ENCODE data around the gene CENPT.
A peak's percentile ranks its signal among the peaks of the same experiment; 100 is the strongest.
"Not testable (repeated sequence)": the region's sequence is repeated elsewhere in the genome, so short reads cannot be mapped to it uniquely, and the experiment has no call there.

CENPT gene

GRCh38 chr16:67845291-67846062 lies 2.0 kb downstream of the CENPT start:
- DNase-seq, result no peak

- no peak for DNase-seq
Measured at GRCh38 chr16:67844497-67844896, 3.0 kb downstream of the CENPT start.

- DNase-seq, result no peak
Measured at GRCh38 chr16:67843343-67843765, 4.1 kb downstream of the CENPT start.

GRCh38 chr16:67842509-67843342 lies 4.8 kb downstream of the CENPT start:
- no peak for DNase-seq

- DNase-seq, result peak in 1 of 2 experiments; percentile 86
Measured at GRCh38 chr16:67841816-67842508, 5.5 kb downstream of the CENPT start, which contains the start of gene THAP11. TSS of gene THAP11 (plus strand) at chr16:67842320. CDS start at chr16:67842555, 235 bp downstream.

- DNase-seq, result no peak
Measured at GRCh38 chr16:67841198-67841815, 6.2 kb downstream of the CENPT start.

- DNase-seq, result no peak
Measured at GRCh38 chr16:67837811-67838210, 9.7 kb downstream of the CENPT start.

- not testable (repeated sequence) for DNase-seq
Measured at GRCh38 chr16:67837190-67837589, 10.3 kb downstream of the CENPT start.

GRCh38 chr16:67834242-67834614 lies 13.3 kb downstream of the CENPT start:
- DNase-seq, result no peak

- peak; percentile 39 to 83 for DNase-seq
Measured at GRCh38 chr16:67833415-67834241, 13.9 kb downstream of the CENPT start.

GRCh38 chr16:67833030-67833414 lies 14.5 kb downstream of the CENPT start:
- no peak for DNase-seq

GRCh38 chr16:67828651-67829050 lies 18.8 kb downstream of the CENPT start:
- no peak for DNase-seq

- DNase-seq, result no peak
Measured at GRCh38 chr16:67825906-67826305, 21.6 kb downstream of the CENPT start.

- DNase-seq, result no peak
Measured at GRCh38 chr16:67825119-67825518, 22.4 kb downstream of the CENPT start.

- DNase-seq, result no peak
Measured at GRCh38 chr16:67822511-67822910, 25.0 kb downstream of the CENPT start.

GRCh38 chr16:67820608-67821259 lies 26.8 kb downstream of the CENPT start:
- no peak for DNase-seq

- no peak for DNase-seq
Measured at GRCh38 chr16:67814567-67814966, 32.9 kb downstream of the CENPT start.

- DNase-seq, result no peak
Measured at GRCh38 chr16:67811899-67812298, 35.6 kb downstream of the CENPT start.

GRCh38 chr16:67807148-67807682 lies 40.3 kb downstream of the CENPT start:
- no peak for DNase-seq

- DNase-seq, result peak; percentile 97 to 100
Measured at GRCh38 chr16:67806428-67807147, 40.9 kb downstream of the CENPT start, which contains the start of the genes RANBP10 and TSNAXIP1. TSS of gene RANBP10 (minus strand) at chr16:67806560. CDS start at chr16:67806536, 24 bp downstream. TSS of gene TSNAXIP1 (plus strand) at chr16:67806889. CDS start at chr16:67807150, 261 bp downstream.
